ENCODE measurements around the gene TMOD4. TPM values are rescaled to one million over a fixed set of nuclear protein-coding genes. Genes with fewer than 3 reads are reported as not detected.

The TMOD4 gene
- total and polyA plus RNA-seq, 2 of the 13 experiments (the other 11 are each of a cell fraction or from before 2014, with no cell fraction given) = 0.66 TPM; not detected in 1

- peak; percentile 12; the same call in 1 of the 2 replicates for TF ChIP-seq HBP1 (CRISPR knock-in tag; IDR thresholded peaks at IDR 0.05; ENCODE audit: low read depth)
- TF ChIP-seq MYPOP (CRISPR knock-in tag; IDR thresholded peaks at IDR 0.05) = peak; percentile 32; the same call in 1 of the 2 replicates
- TF ChIP-seq ZNF256 (CRISPR knock-in tag; conservative IDR thresholded peaks at IDR 0.05) = peak; percentile 80
- peak; percentile 82; the same call in 1 of the 2 replicates for TF ChIP-seq DNMT1 (CRISPR knock-in tag; IDR thresholded peaks at IDR 0.05)
- TF ChIP-seq ZNF354B (CRISPR knock-in tag; IDR thresholded peaks at IDR 0.05) = no peak
- no peak; the same call in 1 of the 2 replicates for TF ChIP-seq ARHGAP35 (CRISPR knock-in tag; IDR thresholded peaks at IDR 0.05; ENCODE audit: borderline replicate concordance)
- TF ChIP-seq GTF3A (CRISPR knock-in tag; conservative IDR thresholded peaks at IDR 0.05) = 0 out of 2 replicates have a peak, but pooled peaks have one; percentile 84
- TF ChIP-seq HOXD1 (CRISPR knock-in tag; IDR thresholded peaks at IDR 0.05) = peak; percentile 72
- peak; percentile 36; the same call in 1 of the 2 replicates for TF ChIP-seq HOMEZ (CRISPR knock-in tag; IDR thresholded peaks at IDR 0.05; ENCODE audit: low read depth)
- peak; percentile 82; the same call in 1 of the 2 replicates for TF ChIP-seq REPIN1 (CRISPR knock-in tag; IDR thresholded peaks at IDR 0.05; ENCODE audit: borderline replicate concordance, low read depth)
- peak; percentile 77 for TF ChIP-seq FOXA3 (CRISPR knock-in tag; IDR thresholded peaks at IDR 0.05)
- TF ChIP-seq JUN (CRISPR knock-in tag; IDR thresholded peaks at IDR 0.05) = 0 out of 2 replicates have a peak, but pooled peaks have one; percentile 28
- TF ChIP-seq TBP (CRISPR knock-in tag; IDR thresholded peaks at IDR 0.05) = peak; percentile 93; the same call in 1 of the 2 replicates
- TF ChIP-seq ATF6 (CRISPR knock-in tag; conservative IDR thresholded peaks at IDR 0.05) = 0 out of 2 replicates have a peak, but pooled peaks have one; percentile 72
- TF ChIP-seq ZBED4 (CRISPR knock-in tag; IDR thresholded peaks at IDR 0.05; ENCODE audit: borderline replicate concordance) = no peak
- peak; percentile 75; the same call in 1 of the 2 replicates for TF ChIP-seq MYC (CRISPR knock-in tag; IDR thresholded peaks at IDR 0.05; ENCODE audit: borderline replicate concordance)
- TF ChIP-seq PITX1 (CRISPR knock-in tag; IDR thresholded peaks at IDR 0.05) = peak; percentile 57; the same call in 1 of the 2 replicates
- no peak for TF ChIP-seq ZNF17 (CRISPR knock-in tag; IDR thresholded peaks at IDR 0.05)
Observed at GRCh38 chr1:151165738-151166504, 9.9 kb downstream of the TMOD4 start, which contains the start of the genes LYSMD1 and SCNM1 (continued).

All from HepG2 (cell line).